HG03457 (cell line): ENCODE measurements around the gene ISOC1.

ENCODE experiments used
- ATAC-seq: cut with Tn5 transposase; IDR thresholded peaks from one replicate; pipeline ENCODE4 v1.9.1; 2021; ENCODE audit warnings: moderate number of reproducible peaks; ENCODE audit not compliant: unreplicated experiment

The ISOC1 gene

DNA sequence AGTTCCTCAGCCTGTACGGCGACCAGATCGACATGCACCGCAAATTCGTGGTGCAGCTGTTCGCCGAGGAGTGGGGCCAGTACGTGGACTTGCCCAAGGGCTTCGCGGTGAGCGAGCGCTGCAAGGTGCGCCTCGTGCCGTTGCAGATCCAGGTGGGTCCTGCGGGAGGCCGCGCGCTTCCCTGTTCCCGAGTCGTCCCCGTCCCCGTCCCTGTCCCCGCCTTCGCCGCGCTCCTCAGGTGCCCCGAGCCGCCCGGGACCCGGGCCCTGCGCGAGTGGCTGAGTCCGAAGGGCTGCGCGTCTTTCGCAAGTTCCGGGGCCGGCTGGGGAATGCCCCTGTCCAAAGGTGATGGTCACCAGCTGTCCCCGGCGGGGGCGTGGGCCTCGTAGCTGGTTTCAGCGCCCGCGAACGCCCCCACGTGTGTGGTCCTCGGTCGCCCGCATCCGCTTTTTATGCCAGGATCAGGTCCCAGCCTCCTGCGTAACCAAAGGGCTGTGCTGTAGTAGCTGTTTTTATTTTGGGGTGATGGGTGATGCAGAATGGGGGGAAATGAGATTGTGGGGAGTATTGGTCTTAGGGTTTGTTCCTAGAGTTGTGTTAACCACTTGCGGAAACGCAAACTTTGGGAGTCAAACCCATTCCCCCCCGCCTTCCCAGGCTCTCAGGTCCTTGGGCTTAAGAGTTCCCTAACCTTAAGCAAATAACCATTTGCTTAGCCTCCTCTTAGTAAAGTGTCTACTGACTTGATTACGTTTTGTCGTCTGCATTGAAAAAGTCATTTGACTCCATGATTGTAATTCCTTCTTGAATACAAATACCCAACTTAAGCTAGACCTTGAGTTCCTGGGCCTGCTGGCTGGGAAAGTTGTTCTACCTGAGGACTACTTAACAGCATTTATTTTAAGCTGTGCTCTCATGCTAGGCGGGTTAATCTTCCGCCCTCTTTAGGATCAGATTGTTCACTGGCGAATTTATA is 663 bp downstream of the ISOC1 start:
- peak; percentile 30 for ATAC-seq

DNA sequence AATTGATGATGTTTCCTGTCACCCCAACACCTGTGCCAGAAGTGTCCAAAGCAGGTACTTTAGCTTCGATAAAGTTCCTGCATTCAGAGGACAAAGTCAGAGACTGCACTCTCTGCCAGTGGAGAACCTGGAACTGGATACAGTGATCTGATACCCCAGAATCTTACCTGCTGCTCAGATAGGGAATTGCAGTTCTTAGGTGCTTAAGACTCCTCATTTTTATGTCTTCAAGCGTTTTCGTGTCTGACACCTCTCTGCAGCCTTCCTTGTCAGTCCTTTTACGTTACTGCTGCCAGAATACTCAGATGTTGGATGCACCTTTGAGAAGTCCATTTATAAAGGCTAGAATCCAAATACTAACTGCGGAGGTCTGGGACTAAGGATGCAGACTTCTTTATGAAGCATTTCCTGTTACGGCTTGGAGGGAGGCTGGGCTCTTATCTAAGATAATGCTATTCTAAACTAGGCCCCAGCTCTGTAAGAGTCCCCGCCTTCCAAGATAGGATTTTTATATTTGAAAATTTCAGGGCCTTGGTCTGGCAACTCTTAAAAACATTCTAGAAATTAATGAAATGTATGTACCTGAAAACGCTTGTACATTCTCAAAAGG is 1.9 kb downstream of the ISOC1 start:
- ATAC-seq = no peak

DNA sequence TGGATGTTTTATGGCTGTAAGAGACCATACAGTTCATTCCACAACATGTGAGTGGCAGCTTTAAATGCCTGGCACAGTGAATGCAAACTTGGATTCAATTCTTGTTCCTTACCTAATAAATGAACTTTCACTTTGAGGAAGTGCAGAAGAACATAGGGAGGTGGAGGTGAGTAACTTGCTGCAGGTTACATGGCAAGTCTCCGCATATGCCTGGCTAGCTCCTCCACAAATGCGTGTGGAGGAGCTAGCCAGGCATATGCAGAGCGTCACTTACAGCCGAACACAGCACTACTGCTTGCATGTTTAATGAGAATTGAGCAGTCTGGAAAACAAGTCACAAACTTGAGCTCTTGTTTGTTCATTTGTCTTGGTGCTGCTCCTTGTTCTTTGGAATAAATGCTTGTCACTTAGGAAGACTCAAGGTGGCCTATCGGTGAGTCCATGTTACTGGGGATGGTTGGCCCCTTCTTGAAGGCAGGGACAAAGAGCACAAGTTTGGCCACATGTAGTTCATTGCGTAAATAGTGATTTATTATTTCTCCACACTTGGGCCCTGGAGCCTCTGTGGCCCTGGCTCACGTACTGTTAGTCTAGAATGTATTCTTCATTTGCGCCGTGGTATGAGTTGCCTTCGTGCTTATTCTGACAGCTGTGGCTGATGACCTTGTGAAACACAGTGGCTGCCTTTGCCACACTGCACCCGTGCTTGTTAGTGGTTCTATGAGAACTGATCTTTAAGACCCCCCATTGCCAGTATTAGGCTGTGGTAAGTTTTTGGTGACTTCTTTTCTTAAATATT is 3.1 kb downstream of the ISOC1 start:
- ATAC-seq = no peak

DNA sequence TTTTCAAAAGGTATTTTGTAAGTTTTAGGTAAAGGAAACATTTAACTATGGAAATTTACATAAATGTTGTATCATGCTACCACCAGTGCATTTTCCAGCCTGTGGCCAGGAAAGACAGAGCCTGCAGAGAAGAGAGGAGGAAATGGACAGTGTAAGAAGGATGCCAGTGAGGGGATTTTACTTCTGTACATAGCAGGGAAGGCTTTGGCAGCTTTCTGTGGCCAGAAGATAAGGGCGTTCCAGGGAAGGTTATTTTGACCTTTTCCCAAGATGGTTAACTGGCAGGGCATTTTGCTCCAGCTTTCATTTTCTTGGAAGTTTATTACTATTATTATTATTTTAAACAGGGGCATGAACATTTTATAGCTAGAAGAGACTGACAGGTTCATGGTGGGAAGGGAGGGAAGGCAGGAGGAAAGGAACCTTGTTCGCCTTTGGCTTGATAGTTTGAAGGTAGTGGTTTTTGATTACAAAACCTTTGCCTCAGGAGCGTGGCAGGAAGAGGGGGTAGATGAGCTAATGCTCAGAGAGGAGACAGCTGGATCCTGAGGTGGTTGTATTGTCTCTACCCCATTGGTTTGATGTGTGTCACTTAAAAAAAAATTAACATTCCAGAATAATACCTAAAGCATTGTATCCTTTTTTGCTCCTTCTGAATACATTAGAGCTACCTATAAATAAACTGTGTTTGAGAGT is 4.1 kb downstream of the ISOC1 start:
- ATAC-seq = no peak

DNA sequence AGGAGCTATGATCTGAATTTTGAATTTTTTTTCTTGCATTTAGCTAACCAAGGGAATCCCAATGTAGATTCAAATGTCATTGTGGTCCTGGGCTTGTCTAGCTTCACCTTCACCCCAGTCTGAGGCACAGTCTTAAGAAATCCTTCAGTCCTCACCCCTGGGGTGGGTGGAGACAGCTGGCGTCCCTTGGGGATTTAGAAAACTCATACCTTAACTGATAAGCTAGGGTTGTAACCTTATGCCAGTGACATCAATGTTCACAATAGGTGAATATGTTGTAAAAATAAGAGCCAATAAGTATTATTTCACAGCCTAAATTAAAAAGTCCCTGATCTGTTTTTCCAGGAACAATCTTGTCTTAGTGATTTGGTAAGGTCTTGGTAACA is 4.6 kb downstream of the ISOC1 start:
- ATAC-seq = no peak

DNA sequence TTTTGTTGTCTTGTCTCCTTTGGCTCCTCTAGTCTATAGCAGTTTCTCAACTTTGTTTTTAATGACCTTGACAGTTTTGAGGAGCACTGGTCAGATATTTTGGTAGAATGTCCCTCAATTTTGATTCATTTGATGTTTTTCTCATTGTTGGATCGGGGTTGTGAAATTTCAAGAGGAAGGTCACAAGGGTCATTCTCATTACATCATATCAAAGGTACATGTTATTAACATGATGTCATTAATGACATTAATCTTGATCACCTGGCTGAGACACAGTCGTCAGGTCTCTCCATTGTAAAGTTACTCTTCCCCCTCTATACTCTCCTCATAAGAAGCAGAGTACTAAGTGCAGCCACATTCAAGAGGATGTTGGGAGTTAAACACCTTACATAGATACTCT is 7.2 kb downstream of the ISOC1 start:
- no peak for ATAC-seq

DNA sequence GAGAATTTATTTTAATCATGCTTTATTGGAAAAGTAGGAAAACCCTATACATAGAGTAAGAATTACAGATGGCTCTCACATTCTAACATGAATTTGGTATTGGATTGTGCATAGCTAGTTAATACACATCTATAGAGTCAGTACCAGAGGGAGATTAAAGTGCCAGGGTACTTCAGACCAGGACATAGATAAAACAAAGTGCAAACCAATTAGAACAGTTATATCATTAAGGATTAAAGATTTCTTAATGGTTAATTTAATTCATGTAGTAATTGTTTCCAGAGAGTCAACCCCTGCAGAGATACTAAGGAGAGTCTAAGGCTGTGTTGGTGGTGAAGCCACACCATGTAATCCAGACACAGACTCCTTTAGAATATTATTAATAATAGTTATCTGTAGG is 8.8 kb downstream of the ISOC1 start:
- ATAC-seq = no peak

DNA sequence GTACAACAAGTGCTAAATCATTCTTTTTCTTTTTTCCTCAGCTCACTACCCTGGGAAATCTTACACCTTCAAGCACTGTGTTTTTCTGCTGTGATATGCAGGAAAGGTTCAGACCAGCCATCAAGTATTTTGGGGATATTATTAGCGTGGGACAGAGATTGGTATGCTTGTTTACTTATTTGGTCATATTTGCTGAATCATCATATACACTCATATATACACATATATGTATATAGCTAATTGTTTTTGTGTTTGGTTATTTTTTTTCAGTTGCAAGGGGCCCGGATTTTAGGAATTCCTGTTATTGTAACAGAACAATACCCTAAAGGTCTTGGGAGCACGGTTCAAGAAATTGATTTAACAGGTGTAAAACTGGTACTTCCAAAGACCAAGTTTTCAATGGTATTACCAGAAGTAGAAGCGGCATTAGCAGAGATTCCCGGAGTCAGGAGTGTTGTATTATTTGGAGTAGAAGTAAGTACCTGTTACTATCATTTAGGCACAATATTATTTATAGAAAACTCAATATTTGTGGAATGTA is 10.4 kb downstream of the ISOC1 start:
- ATAC-seq = no peak

DNA sequence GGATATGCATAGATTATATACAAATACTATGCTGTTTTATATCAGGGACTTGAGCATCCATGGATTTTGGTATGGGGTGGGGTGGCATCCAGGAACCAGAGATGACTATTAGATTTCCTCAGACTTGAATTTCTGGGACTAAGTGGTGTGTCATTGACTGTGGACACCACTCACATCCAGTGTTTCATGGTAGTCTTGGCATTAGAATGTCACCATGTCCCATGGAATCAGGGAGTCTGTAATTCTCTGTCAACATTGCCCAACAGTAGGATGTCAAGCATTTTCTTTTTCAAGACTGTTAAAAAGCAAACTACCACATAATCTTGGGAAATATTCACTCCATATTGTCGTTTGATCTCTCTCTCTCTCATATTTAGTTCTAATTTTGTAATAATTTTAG is 13.1 kb downstream of the ISOC1 start:
- ATAC-seq = no peak

DNA sequence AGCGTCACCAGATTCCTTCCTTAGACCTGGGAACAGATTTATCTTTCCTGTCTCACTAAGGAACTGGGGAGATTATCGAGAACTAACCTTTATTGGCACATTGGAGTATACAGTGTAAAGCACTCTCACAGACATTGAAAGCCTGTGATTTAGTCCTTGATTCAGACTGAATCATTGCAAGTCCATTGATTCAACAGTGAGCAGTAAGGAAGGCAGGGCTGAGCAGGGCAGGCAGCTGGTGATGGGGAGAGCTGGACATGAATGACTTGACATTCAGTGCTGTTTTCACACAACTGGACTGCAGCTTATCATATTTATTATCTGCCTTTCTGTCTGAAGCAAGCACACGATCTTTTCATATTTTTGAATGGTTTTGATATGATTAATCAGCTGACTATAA is 16.2 kb downstream of the ISOC1 start:
- no peak for ATAC-seq

DNA sequence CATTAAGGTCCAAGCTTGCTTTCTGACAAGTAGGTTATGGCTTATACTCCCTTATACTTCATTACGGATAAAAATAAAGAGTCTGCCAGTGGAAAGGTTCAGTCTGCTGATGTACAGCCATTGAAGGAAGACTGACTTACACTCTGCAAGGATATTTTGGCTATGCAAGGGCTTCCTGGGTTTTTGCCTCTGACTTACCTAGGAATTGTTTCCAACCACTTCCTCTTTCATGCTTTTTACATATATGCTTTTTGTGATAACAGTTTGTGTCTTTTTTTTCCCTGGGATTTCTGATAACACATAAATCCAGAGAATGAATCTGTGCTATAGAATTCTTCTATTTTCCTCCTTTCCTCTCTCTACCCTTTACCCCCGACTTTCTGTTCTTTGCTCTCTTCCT is 16.8 kb downstream of the ISOC1 start:
- no peak for ATAC-seq

DNA sequence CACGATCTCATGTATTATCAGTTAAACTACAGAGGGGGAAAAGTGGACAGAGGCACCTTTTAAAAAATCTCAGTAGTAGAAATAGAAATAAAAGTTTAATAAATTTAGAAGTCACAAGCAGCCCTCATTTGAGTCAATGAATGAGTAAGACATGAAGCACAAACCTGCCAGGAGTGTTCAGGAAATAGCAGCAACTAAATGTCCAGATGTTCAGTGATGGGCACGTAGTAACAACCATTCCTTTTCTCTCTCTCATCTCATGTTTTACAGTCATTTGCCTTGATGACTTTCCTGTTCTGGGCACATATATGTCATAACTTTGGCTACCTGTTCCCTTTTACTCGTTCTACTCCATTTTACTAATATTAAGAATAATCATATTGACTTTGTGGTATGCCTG is 17.7 kb downstream of the ISOC1 start:
- ATAC-seq = no peak

DNA sequence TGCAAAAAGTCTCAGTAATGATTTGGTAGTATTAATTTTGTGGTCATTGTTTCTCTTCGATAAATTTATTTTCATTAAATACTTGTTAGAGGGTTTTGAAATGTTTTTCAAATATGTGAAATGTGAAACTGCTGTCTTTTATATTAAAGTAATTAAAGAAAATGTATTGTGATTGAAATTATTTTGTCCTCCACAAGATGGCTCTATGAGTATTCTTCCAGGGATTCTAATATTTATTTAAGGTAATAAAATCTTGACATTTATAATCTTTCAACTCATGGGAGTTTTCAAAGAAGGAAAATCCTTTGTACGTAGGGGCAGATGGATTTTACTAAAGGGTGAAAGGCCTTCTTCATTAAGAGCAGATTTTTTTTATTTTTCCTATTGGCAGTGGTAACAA is 19.3 kb downstream of the ISOC1 start:
- no peak for ATAC-seq

DNA sequence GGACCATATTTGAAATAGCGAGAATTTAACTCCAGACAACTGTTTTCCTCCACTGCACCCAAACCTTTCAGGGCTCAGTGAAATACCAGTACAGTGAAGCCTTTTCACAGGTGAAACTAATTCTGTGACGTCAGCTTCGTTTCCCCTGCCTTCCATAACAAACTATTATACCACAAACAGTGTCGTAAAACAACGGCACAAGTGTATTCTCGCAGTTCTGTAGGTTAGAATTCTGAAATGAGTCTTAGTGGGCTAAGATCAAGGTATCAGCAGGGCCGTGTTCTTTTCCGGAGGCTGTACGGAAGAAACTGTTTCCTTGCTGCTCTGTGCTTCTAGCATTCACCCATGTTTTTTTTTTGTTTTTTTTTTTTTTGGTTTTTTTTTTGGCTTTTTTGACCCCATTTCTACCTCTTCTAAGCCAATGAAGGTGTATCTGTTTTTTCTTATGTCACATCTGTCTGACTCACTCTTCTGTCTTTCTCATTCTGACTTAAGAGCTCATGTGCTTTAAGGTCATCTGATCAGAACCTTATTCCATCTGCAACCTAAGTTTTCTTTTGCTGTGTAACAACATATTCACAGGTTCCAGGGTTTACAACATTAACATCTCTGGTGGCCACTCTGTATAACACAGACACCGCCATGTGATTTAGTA is 20.1 kb downstream of the ISOC1 start:
- no peak for ATAC-seq

DNA sequence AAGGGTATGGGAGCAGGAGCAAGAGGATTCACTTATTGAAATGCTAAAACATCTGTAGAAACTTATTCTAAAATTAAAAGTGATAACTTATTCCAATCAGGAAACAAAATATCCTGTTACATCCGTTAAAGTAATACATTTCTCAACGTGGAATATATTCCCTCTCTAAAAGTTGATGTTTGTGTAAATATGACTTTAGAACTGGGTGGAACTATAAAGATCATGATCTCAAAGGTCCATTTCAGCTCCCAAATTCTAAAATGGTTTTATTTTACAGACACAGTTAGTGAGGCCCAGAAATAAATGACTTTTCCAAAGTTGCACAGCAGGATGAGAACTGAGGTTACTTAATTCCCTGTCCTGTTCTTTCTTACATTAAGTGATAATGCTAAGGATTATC is 21.1 kb downstream of the ISOC1 start:
- no peak for ATAC-seq

DNA sequence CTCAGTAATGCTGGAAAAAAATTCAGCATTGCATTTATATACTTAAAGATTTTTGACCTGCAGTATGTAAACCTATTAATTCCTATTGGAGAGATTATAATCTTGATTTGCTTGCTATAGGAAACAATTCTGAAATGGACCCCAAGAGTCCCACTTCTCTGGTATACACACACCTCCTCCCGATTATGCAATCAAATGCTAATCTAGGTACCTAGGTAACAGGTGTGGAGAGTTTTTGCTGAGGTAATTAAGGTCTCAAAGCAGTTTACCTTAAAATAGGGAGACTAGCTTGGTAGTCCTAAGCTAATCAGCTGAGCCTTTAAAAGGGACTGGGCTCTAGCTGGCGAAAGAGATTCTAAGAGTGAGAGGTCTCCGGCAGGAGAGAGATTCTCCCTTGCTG is 22.2 kb downstream of the ISOC1 start:
- no peak for ATAC-seq

DNA sequence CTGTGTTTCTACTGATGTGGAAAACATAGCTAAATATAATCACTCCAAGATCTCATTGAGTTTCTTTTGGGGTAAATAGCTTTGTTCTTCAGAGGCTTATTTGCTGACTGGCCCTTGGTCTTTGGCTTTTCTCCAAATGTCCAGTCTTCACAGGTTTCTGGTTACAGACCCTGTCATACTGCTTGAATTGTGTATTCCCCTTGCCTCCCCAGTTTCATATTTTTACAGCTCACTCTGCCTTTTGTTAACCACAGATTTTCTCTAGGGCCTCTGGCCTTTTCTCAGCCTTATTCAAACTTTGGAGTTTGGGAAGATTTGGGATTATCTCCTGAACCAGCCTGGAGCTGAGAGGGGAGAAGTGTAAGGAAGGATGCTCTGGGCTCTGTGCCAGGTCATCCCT is 23.9 kb downstream of the ISOC1 start:
- no peak for ATAC-seq

DNA sequence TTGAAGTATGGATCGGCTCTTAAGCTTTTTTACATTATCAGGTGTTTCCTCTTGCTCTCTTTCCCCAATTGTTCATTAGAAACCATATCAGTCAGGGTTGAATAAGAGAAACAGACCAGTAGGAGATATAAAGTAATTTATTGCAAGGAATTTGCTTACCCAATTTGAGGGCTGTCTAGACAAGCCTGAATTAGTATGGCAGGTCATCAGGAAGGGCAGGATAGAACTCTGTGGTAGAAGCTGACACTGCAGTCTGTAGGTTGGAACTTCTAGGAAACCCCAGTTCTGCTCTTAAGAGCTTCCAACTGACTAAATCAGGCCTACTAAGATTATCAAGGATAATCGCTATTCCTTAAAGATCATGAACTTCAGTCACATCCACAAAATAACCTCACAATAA is 24.3 kb downstream of the ISOC1 start:
- no peak for ATAC-seq

DNA sequence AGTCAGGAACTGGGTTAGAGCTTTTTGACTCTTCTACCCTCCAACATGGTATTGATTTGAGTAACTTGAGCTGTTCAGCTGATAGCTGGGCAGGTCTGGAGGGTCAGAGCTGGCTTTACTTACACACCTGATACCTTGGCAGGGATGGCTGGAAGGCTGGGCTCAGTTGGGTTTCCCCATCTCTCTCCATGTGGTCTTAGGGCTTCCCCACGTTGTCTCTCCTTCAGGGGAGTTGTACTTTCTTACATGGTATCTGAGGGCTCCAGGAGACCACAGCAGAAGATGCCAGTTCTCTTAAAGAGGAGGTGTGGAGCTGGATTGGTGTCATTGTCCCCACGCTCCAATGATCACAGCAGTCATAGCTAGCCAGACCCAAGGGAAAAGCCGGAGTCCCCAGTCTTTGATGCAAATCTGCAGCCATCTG is 25.6 kb downstream of the ISOC1 start:
- peak; percentile 54 for ATAC-seq

DNA sequence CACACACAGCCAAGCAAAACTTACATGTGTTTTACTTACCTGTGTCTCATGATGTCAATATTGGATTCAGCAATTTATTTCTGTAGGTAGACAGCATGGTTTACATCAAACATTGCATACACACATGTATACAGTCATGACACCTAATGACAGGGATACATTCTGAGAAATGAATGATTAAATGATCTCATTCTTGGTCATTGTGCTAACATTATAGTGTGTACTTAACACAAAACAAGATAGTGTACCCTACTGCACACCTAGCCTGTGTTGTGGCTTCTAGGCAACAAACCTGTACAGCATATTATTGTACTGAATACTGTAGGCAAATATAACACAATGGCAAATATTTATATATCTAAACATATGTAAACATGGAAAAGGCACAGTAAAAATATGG is 28.0 kb downstream of the ISOC1 start:
- no peak for ATAC-seq
